Mononuclear cell (primary cell): ENCODE measurements around the gene TTPAL. TPM values are rescaled to one million over a fixed set of nuclear protein-coding genes. Genes with fewer than 3 reads are reported as not detected.
A peak's percentile ranks its signal among the peaks of the same experiment; 100 is the strongest.
"Not testable (repeated sequence)": the region's sequence is repeated elsewhere in the genome, so short reads cannot be mapped to it uniquely, and the experiment has no call there.

Source experiments
- H3K27me3 ChIP-seq: 2 replicates; pipeline ENCODE4 v1.6.0; 2011; ENCODE audit warnings: low read length, control low read depth; ENCODE audit not compliant: insufficient read depth
- H3K4me1 ChIP-seq: 2 replicates; pipeline ENCODE4 v1.5.1; 2011; ENCODE audit warnings: mild to moderate bottlenecking, low read length, control low read depth; ENCODE audit not compliant: insufficient read depth
- H3K4me3 ChIP-seq: 2 replicates; pipeline ENCODE4 v1.5.1; 2011; ENCODE audit warnings: mild to moderate bottlenecking, low read length, moderate library complexity
- H3K9me3 ChIP-seq: 2 replicates; pipeline ENCODE4 v1.5.1; 2011; ENCODE audit warnings: low read depth, mild to moderate bottlenecking, control low read depth, low read length
- total RNA-seq: library from RNA; depleted of rRNA; stranded (reverse); fragments of >200 nt; gene quantifications from one replicate; pipeline ENCODE4 v1.2.3, GENCODE V29; 2012

Gene TTPAL
- total RNA-seq, 1 donor = 4.7 TPM

GRCh38 chr20:44472283-44472682 lies 3.4 kb upstream of the TTPAL start:
- peaks cover 20% of the 10 kb centered on the region for H3K4me1 ChIP-seq
- H3K4me3 ChIP-seq, H3K9me3 ChIP-seq, H3K27me3 ChIP-seq: not testable (repeated sequence)

- Histone ChIP-seq H3K4me3 (peak overlapping the region; percentile 71), H3K4me1 (peaks cover 22% of the 10 kb centered on the region), H3K27me3 (no peaks in the 10 kb centered on the region), H3K9me3 (no peaks in the 10 kb centered on the region)
Measured at GRCh38 chr20:44475372-44475693, 341 bp upstream of the TTPAL start.

GRCh38 chr20:44477151-44477550 lies 1.5 kb downstream of the TTPAL start:
- no peaks in the 10 kb centered on the region for H3K27me3 ChIP-seq
- no peaks in the 10 kb centered on the region for H3K9me3 ChIP-seq
- H3K4me1 ChIP-seq = peaks cover 22% of the 10 kb centered on the region
- no peak overlapping the region for H3K4me3 ChIP-seq

- Histone ChIP-seq H3K27me3 (no peaks in the 10 kb centered on the region), H3K9me3 (no peaks in the 10 kb centered on the region), H3K4me1 (peaks cover 22% of the 10 kb centered on the region), H3K4me3 (no peak overlapping the region)
Measured at GRCh38 chr20:44478206-44478605, 2.5 kb downstream of the TTPAL start.

GRCh38 chr20:44479643-44480042 lies 4.0 kb downstream of the TTPAL start:
- H3K4me3 ChIP-seq = no peak overlapping the region
- peaks cover 22% of the 10 kb centered on the region for H3K4me1 ChIP-seq
- no peaks in the 10 kb centered on the region for H3K27me3 ChIP-seq
- H3K9me3 ChIP-seq = no peaks in the 10 kb centered on the region

GRCh38 chr20:44480097-44480496 lies 4.4 kb downstream of the TTPAL start:
- Histone ChIP-seq H3K4me1 (peaks cover 20% of the 10 kb centered on the region), H3K9me3 (no peaks in the 10 kb centered on the region), H3K27me3 (no peaks in the 10 kb centered on the region), H3K4me3 (no peak overlapping the region)

GRCh38 chr20:44481719-44482416 lies 6.2 kb downstream of the TTPAL start:
- no peak overlapping the region for H3K4me3 ChIP-seq
- H3K27me3 ChIP-seq = no peaks in the 10 kb centered on the region
- H3K4me1 ChIP-seq = peaks cover 5% of the 10 kb centered on the region
- H3K9me3 ChIP-seq = no peaks in the 10 kb centered on the region

GRCh38 chr20:44483112-44483511 lies 7.4 kb downstream of the TTPAL start:
- Histone ChIP-seq H3K27me3 (no peaks in the 10 kb centered on the region), H3K4me3 (no peak overlapping the region), H3K9me3 (no peaks in the 10 kb centered on the region), H3K4me1 (no peaks in the 10 kb centered on the region)

GRCh38 chr20:44485078-44485829 lies 9.6 kb downstream of the TTPAL start:
- no peaks in the 10 kb centered on the region for H3K4me1 ChIP-seq
- H3K27me3 ChIP-seq = no peaks in the 10 kb centered on the region
- H3K4me3 ChIP-seq = no peak overlapping the region
- H3K9me3 ChIP-seq = no peaks in the 10 kb centered on the region

- H3K9me3 ChIP-seq = no peaks in the 10 kb centered on the region
- no peaks in the 10 kb centered on the region for H3K27me3 ChIP-seq
- H3K4me3 ChIP-seq = no peak overlapping the region
- H3K4me1 ChIP-seq = no peaks in the 10 kb centered on the region
Measured at GRCh38 chr20:44485830-44486198, 10.1 kb downstream of the TTPAL start.

- H3K4me3 ChIP-seq = no peak overlapping the region
- no peaks in the 10 kb centered on the region for H3K4me1 ChIP-seq
Measured at GRCh38 chr20:44488551-44488950, 12.9 kb downstream of the TTPAL start.

GRCh38 chr20:44489223-44489622 lies 13.5 kb downstream of the TTPAL start:
- no peaks in the 10 kb centered on the region for H3K9me3 ChIP-seq
- H3K4me3 ChIP-seq = no peak overlapping the region
- H3K27me3 ChIP-seq = no peaks in the 10 kb centered on the region
- no peaks in the 10 kb centered on the region for H3K4me1 ChIP-seq

More at GRCh38 chr20:44488551-44488950, 12.9 kb downstream of the TTPAL start:
- Histone ChIP-seq H3K9me3 (no peaks in the 10 kb centered on the region), H3K27me3 (no peaks in the 10 kb centered on the region)

- no peaks in the 10 kb centered on the region for H3K9me3 ChIP-seq
- H3K27me3 ChIP-seq = no peaks in the 10 kb centered on the region
- H3K4me1 ChIP-seq = no peaks in the 10 kb centered on the region
Measured at GRCh38 chr20:44489931-44490330, 14.3 kb downstream of the TTPAL start.

GRCh38 chr20:44491635-44492395 lies 16.1 kb downstream of the TTPAL start:
- no peaks in the 10 kb centered on the region for H3K27me3 ChIP-seq
- H3K4me1 ChIP-seq = peaks cover 15% of the 10 kb centered on the region
- H3K9me3 ChIP-seq = no peaks in the 10 kb centered on the region
- no peak overlapping the region for H3K4me3 ChIP-seq

More at GRCh38 chr20:44489931-44490330, 14.3 kb downstream of the TTPAL start:
- H3K4me3 ChIP-seq = no peak overlapping the region

- Histone ChIP-seq H3K27me3 (no peaks in the 10 kb centered on the region), H3K4me3 (no peak overlapping the region), H3K9me3 (no peaks in the 10 kb centered on the region), H3K4me1 (peaks cover 15% of the 10 kb centered on the region)
Measured at GRCh38 chr20:44494266-44494665, 18.6 kb downstream of the TTPAL start.
